B cell (primary cell): Measurements from ENCODE around the gene ADAM12.

Experiments
- CTCF ChIP-seq: fragments of 200-600 bp; IDR thresholded peaks from one replicate; pipeline ENCODE4 v1.8.0; 2022; ENCODE audit warnings: antibody characterized with exemption, mild to moderate bottlenecking
- EZH2 ChIP-seq: IDR thresholded peaks from 2 replicates; pipeline ENCODE4 v1.6.1; 2012; ENCODE audit warnings: borderline replicate concordance, low read depth, mild to moderate bottlenecking, moderate library complexity, low read length; ENCODE audit not compliant: insufficient read depth, poor library complexity, severe bottlenecking

DNA sequence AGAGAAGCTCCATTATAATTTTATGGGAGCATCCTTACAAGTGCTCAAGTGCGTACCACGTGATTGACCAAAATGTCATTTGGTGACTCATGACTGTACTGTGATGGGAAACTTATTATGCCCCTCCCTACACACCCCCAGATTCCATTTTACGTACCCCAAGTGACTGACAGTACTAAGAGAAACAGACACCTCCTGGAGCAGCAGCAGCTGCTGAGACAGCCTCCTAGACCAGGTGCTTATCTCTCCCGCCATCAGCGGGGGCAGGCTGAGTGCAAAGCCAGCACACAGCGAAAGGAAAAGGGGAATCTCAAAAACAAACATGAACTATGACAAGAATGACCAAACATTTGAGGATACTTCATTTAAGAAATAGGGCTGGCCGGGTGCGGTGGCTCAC is 4.2 kb upstream of the ADAM12 start:
- no peak for TF ChIP-seq CTCF
- TF ChIP-seq EZH2, result no peak
